Stimulated activated CD8-positive, alpha-beta memory T cell treated with anti-CD3 and anti-CD28 coated beads, Interleukin-12 subunit alpha, Interleukin-12 subunit beta, amount 100 ng/mL, for 4 hours (primary cell): ENCODE results near the gene GALNT1.

Experiments
- DNase-seq: peaks from one replicate; pipeline ENCODE4 v3.0.0-alpha.2; 2020; ENCODE audit warnings: low read depth

The GALNT1 gene

DNA sequence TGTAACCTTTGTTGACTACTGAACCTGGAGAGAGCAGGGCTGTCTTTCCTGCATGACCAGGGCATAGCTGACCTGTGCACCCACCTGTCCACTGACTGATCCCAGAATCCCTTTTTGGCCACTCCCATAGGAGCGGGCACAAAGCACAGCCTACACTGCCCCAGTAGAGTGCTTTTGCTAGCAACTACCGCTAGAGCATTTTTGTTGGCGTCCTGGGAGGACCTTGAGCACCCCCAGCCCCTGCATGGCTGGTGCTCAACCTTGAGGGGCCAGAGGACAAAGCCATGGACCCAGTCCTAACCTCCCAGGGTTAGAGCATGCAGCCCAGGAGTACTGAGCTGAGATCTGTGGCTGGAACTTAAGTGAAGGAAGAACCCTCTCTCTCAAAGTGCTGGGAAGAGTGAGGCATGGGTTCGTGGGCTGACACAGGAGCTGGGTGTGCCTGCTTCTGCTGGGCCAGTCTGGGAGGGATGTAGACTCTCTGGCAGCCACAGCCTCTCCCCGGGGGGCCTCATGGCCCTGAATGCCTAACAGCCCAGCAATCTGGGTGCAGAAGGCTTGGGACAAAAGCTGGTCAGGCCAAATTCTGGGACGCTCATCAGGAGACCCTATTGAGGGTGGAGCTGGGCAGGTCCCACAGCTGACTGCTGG is 140.0 kb downstream of the GALNT1 start:
- DNase-seq = no peak

DNA sequence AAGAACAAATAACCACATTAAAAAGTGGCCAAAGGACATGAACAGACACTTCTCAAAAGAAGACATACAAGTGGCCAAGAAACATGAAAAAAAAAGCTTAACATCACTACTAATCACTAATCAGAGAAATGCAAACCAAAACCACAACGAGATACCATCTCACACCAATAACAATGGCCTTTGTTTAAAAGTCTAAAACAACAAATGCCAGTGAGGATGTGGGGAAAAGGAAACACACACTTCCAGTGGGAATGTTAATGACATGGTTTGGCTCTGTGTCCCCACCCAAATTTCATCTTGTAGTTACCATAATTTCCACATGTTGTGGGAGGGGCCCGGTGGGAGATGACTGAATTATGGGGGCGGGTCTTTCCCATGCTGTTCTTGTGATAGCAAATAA is 147.1 kb downstream of the GALNT1 start:
- no peak for DNase-seq

DNA sequence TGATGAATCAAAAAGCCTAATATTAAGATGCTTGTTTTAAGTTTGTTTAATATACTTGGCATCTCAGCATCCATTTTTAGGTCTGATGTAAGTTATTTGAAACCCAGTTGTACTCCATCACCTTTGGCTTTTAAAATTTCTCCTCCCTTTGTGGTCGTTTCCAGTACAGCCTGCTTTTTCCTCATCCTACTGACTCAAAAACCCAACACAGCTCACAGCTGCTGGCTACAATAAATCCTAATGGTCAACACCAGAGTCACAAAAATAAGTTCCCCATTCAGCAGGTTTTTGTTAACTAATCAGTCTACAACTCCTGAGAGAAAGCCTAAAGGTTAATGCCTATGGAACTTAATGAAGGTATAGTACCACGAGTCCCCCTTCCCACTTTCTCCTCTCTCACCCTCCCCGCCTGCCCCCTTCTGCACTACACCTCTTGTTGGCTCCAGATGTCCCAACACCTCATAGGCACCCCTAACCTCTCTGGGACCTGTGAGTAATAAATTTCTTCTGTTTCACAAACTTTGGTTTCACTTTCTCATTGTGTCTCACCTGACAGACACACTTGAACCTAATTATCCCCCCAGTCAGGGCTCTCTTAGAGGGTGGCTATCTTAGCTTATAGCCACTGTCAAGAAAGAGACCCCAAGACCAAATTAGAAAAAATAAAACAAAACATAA is 148.6 kb downstream of the GALNT1 start:
- DNase-seq = no peak

DNA sequence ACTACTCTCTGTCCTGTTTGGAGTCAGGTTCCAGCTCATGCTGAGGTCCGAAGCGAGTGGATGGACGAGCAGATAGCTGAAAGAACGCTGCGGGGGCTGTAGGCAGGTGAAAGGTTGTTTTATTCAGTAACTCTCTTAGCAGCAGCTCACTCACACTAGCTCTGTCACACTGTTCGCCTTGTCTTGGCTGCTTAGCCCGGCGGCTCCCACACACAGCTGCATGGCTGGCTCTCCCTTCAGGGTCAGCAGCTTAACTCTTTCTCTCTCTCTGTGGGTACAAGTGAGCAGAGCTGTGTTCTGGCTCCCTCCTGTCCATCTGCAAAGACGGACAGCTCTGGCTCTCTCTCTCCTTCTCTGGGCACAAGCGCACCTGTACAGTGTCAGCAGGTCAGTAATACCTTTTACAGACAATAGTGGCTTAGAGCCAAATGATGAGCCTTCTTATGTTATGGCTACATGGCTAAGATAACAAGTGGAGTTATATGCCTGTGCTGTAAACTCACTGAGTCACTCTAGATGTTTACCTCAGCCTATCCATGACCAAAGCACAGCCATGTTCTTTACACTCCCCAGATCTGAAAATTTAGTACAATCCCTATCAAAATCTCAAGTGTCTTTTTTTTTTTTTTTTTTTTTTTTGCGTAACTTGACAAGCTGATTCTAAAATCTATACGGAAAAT is 149.3 kb downstream of the GALNT1 start:
- DNase-seq = no peak

DNA sequence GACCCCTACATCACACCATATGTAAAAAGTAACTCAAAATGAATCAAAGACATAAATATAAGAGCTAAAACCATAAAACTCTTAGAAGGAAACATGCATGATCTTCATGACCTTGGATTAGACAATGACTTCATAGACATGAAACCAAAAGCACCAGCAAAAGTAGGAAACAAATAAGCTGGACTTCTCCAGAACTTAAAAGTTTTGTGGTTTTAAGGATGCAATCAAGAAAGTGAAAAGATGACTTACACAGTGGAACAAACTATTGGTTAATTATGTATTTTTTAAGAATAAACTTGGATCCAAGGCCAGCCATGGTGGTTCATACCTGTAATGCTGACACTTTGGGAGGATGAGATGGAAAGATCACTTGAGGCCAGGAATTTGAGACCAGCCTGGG is 150.2 kb downstream of the GALNT1 start:
- no peak for DNase-seq

DNA sequence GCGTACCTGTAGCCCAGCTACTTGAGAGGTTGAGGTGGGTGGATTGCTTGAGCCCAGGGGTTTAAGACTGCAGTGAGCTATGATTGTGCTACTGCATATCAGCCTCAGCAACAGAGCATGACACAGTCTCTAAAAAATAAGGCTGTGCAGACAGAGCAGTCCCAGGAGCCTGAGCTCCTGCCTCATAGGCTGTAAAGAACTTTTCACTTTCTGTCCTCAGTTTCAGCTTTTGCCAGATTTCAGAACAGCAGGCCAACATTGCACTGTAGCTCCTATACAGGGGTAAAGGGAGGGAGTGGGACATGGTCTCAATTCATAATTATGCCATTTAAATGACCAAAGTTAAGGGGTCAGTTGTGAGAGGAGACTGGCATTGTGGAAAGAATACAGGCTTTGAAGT is 150.6 kb downstream of the GALNT1 start:
- no peak for DNase-seq

DNA sequence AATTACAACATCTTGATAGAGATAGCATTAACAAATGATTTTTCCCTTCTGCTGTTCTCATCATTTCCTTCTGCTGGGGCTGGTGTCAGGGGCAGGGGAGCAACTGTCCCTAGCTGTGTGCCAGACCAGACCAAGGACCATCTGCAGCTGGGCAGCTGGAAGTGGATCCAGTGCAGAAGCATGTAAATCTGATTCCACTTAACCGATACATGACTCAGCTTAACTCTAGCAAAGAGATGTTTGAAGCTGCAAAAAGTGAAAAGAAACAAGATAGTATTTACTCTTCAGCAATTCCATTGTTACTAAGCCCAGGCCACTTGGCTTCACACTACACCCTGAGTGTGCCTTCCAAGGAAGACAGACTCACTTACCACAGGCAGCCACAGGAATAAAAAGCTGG is 151.1 kb downstream of the GALNT1 start:
- no peak for DNase-seq

DNA sequence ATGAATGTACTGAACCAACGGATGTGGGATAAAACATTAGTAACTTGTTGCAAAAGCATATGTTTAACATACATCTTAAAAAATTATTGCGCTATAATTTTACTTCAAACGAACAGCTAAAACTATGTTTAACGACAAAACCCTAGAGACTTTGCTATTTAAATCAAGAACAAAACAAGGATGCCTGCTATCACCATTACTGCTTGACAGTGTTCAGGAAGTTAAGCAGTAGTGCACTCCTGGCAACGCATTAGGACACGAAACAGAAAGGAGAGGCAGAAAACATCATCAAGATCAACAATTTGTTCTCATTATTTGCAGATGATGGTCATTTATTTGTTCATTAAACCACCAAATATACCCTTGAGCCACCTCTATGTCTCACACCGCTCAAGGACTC is 151.9 kb downstream of the GALNT1 start:
- DNase-seq = no peak

DNA sequence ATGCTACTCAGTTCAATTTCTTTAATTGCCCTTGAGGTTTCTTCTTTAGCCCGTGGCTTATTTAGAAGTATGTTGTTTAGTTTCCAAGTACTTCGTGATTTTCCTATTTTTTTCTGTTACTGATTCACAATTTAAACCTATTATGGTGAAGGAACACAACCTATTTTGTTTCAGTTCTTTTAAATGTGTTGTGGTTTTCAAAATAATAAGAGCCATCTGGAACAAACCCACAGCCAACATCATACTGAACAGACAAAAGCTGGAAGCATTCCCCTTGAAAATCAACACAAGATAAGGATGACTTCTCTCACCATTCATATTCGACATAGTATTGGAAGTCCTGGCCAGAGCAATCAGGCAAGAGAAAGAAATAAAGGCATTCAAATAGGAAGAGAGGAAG is 155.2 kb downstream of the GALNT1 start:
- no peak for DNase-seq

DNA sequence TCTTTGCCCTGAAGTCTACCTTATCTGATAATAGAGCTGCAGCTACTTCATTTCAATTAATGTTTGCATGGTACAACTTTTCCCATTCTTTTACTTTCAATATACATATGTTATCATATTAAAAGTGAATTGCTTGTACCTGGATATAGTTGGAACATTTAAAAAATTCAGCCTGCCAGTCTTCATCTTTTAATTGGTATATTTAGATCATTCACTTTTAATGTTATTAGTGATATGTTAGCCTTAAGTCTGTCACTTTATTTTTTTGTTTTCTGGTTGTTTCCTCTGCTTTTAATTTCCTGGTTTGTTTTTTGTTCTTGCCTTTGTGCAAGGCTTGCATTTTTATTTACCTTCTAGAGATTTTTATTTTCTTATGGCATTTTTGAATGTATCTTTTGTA is 158.2 kb downstream of the GALNT1 start:
- DNase-seq = no peak

DNA sequence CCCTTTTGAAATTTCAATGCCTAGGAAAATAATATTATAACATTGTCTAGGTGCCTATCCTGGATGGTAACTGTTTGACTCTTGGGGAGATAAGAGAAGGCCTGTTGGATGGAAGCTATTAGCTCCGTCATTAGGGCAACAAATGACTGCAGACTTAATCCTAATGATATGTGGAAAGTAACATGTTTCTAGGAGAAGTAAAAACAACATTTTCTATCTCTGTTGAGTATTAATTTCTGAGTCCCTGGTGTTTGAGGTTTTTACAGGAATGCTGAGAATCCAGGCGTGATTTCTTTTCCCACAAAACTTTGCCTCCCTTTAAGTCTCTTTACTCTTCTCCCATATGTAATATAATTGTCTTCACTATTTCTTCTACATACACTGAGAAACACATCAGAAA is 159.1 kb downstream of the GALNT1 start:
- no peak for DNase-seq

DNA sequence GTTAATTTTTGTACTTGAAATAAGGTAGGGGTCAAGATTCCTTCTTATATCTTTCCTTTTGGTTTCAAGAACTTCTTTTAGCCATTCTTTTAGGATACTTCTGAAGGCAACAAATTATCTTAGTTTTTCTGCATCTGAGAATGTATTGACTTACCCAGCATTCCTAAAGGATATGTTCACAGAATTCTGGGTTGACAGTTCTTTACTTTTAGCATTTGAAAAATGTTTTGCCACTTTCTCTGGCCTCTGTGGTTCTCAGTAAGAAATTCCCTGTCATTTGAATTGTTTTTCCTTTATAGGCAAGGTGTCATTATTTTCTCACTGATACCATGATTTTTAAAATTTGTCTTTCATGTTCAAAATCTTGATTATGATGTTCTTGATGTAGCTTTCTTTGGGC is 162.4 kb downstream of the GALNT1 start:
- no peak for DNase-seq

DNA sequence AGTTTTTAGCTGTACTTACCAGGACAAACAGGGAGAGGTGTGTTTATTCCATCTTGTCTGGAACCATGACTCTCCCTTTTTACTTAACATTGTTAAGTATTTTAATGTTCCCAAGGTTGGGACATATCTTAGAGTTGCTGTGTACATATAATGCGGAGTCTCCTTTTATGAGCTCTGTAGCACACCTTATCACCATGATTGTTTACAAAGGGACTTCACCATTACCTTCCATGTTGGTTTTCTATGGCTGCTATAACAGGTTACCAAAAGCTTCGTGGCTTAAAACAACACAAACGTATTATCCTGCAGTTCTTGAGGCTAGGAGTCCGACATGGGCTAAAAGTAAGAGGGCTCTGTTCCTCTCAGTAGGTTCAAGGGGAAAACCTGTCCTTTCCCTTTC is 164.3 kb downstream of the GALNT1 start:
- DNase-seq = no peak

DNA sequence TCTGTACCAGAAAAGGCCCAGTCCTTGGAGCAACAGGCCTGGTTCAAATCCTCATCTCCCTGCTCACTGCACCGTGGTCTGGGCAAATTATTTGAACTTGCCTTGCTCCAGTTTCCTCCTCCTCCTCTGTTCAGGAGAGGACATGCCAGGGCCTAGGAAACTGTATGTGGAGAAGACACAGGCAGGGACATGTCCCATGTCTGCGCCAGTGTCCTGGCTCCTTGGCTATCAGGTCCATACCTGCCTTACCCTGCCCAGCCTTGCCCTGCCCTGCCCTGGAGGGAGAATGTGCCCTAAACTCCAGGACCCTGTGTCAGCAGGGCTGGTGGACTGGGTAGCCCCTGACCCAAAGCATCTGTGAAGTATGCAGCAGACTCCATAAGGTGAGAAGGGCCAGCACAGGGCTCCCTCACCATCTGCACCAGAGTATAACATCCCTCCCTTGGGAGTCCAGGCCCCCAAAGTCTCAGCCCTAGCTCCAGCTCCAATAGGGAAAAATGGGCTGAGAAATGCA is 165.3 kb downstream of the GALNT1 start:
- no peak for DNase-seq

DNA sequence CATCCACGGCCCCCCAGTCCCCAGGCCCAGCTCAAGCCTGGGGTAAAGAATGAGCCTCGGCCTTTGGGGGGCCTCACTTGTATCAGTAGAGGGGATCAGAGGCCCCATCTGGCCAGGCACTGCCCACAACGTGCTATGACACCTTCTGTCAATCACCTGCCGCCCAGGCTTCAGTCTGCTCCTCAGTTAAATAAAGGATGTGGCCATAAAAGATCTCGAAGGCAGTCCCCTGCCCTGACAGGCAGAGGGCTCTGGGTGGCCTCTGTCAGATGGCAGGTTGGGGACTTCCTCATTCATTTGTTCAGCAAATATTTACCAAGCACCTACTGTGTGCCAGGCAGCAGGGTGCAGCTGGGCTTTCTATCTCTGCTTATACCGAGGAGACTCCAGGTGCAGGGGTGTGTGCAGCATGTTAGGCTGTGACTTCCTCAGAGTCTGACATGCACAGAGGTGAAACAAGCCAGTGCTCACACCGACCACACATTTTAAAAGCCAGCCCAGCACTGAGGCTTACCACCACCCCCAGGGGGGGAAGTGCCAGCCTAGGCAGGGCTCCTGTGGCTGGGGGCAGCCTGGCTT is 166.4 kb downstream of the GALNT1 start:
- no peak for DNase-seq

DNA sequence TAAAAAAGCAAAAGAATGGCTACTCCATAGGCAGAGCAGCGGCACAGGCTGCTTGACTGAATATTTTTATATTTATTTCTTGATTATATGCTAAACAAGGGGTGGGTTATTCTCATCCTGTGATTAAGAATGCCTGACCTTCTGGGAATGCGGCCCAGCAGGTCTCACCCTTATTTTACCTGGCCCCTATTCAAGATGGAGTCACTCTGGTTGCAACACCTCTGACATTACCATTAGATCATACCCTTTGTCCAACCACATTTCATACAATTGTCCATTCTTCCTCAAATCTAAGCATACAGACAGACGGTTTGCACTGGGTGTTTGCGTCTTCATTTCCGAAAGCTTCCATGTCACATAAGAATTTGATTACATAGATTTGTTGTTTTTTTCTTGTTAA is 168.2 kb downstream of the GALNT1 start:
- DNase-seq = no peak

DNA sequence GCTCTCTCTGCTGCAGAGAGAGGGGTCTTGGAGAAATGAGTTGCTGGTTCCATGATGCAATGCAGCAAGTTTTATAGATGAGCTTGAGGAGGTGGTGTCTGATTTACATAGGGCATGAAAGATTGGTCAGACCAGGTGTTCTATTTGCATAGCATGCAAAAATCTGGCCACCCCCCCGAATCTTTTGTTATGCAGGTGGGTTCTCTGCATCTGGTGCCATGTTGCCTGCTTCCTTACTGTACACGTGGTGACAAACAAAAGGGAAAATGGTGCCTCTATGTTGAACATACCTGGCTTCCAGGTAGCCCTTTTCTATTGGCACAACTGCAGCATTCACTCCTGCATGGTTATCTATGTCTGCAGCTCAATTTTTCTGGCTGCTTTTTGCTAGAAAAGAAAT is 169.4 kb downstream of the GALNT1 start:
- DNase-seq = no peak

DNA sequence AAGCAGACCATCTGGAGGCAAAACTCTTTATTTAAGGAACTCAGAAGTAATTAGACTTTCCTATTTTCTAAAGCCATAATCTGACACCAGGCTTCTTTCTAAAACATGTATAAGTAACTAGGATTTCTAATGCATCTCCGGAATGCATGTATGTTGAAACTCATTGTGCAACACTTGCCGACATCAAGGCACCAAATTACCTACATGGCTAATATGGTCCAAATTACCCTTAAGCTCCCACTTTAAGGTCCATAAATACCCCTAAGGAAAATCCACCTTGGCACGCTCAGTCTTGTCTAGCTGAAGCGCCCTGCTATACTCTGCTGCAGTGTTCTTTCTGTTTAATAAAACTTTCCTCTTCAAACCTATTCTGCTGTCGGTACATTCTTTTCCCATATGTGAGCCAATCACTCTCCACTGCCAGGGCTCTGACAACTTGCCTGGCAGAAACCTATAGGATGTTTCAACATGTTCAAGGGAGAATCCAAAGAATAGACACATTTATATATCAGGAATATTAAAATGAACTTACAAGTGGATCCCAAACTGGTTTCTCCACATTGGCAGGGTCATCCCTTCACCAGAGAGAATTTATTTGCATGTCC is 171.9 kb downstream of the GALNT1 start:
- DNase-seq = no peak

DNA sequence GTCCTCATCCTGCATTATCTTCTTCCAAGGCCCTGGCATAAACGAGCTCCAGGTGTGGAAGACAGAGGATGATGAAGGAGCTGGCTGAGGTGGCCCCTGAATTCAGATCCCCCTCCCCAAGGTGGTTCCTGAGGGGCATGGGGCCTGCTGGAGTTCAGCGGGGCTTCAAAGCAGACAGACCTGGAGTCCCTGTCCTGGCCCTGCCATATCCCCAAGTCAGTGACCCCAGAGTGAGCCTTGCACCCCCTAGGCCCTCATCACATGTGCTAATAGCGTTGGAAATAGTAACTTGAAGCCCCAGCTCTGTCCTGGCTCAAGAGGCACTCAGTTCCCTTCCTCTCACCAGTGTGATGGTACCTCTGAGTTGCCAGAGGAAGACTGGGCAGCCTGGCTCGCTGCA is 172.9 kb downstream of the GALNT1 start:
- DNase-seq = no peak

DNA sequence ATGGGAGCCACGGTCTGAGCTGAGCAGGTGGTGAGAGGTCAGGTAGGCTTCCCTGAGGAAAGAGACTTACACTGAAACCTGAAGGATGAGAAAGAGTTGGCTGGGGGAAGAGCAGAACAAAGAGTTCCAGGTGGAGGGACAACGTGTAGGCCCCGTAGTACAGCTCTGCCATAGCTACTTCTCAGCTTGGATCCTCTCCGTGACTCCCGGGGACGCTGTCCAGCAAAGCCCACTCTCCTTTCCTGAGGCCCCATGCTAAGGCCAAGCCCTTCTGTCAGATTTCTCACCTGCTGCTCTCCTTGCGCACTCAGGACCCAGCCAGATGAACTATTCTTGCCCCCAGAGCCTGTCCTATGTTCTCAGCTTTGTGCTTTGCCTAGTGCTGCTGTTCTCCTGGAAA is 173.8 kb downstream of the GALNT1 start:
- DNase-seq = no peak

DNA sequence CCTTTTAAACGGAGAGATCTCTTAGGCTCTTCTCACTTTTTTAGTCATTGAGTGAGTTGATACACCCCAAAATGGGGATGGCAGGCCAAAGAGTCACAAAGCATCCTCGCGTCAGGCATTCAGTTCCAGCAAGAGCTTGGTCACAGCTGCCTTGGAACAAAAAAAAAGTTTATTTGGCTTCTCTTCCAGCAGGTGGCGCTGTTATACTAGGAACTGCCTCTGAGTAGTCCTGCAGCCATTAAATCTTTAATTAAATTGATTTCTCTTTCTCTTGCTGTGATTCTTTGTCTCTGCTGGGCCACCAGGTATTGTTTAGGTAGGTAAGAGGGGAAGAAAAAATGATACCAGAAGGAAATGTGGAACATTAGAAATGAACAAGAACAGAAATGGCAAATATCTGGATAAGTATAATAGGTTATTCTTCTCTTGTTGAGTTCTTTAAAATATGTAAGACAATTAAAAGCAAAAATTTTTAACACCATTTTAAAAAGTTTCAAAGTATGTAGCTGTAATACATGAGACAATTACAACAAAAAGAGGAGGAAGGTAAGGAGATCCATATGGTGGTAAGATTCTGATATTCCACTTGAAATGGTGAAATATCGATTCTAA is 175.1 kb downstream of the GALNT1 start:
- DNase-seq = no peak
